ENCODE data around the gene UACA.

The UACA gene

GRCh38 chr15:70629735-70630273 is 133.6 kb downstream of the UACA start:
- ChIA-PET POLR2A (ENCODE audit: low non-redundant PET) (no interaction called here), CTCF (no interaction called here)
- no peak for DNase-seq (ENCODE audit: low spot score)
- H3K27ac ChIP-seq: no peak overlapping the region
- no peak for TF ChIP-seq CTCF (conservative IDR thresholded peaks at IDR 0.05; ENCODE audit: low read depth)

- POLR2A ChIA-PET (ENCODE audit: low non-redundant PET): no interaction called here
- no peak overlapping the region for H3K27ac ChIP-seq
- TF ChIP-seq CTCF (conservative IDR thresholded peaks at IDR 0.05; ENCODE audit: low read depth): no peak
- CTCF ChIA-PET: interaction anchor here (0.6 to 0.9 kb wide), 2 partner anchors 21 to 94 kb away, joined by 3 to 6 read pairs; no protein-coding TSS in a partner anchor
- DNase-seq (ENCODE audit: low spot score): no peak
Measured at GRCh38 chr15:70628549-70628896, 134.8 kb downstream of the UACA start.

- H3K27ac ChIP-seq: no peak overlapping the region
- ChIA-PET CTCF (interaction anchor here (0.9 kb wide), 1 partner anchor 95 kb away, joined by 3 read pairs; no protein-coding TSS in a partner anchor), POLR2A (ENCODE audit: low non-redundant PET) (no interaction called here)
- DNase-seq (ENCODE audit: low spot score): no peak
- no peak for TF ChIP-seq CTCF (conservative IDR thresholded peaks at IDR 0.05; ENCODE audit: low read depth)
Measured at GRCh38 chr15:70627734-70628548, 135.4 kb downstream of the UACA start.

GRCh38 chr15:70627322-70627721 is 136.0 kb downstream of the UACA start:
- ChIA-PET CTCF (no interaction called here), POLR2A (ENCODE audit: low non-redundant PET) (no interaction called here)
- H3K27ac ChIP-seq: no peak overlapping the region
- DNase-seq (ENCODE audit: low spot score): no peak
- TF ChIP-seq CTCF (conservative IDR thresholded peaks at IDR 0.05; ENCODE audit: low read depth): no peak

GRCh38 chr15:70625438-70625837 is 137.9 kb downstream of the UACA start:
- POLR2A ChIA-PET (ENCODE audit: low non-redundant PET): no interaction called here
- CTCF ChIA-PET: no interaction called here
- no peak for DNase-seq (ENCODE audit: low spot score)
- no peak for TF ChIP-seq CTCF (conservative IDR thresholded peaks at IDR 0.05; ENCODE audit: low read depth)
- H3K27ac ChIP-seq: no peak overlapping the region

- ChIA-PET POLR2A (ENCODE audit: low non-redundant PET) (no interaction called here), CTCF (no interaction called here)
- no peak overlapping the region for H3K27ac ChIP-seq
- no peak for TF ChIP-seq CTCF (conservative IDR thresholded peaks at IDR 0.05; ENCODE audit: low read depth)
- no peak for DNase-seq (ENCODE audit: low spot score)
Measured at GRCh38 chr15:70625011-70625410, 138.3 kb downstream of the UACA start.
